HCT116 (cell line): ENCODE results near the gene EP300. TPM values are rescaled to one million over a fixed set of nuclear protein-coding genes. Genes with fewer than 3 reads are reported as not detected.

Source experiments
- ATAC-seq: fragments of 200-7000 bp; cut with Tn5 transposase; 2 replicates; pipeline ENCODE4 v1.9.1; 2020; ENCODE audit warnings: mild to moderate bottlenecking, moderate library complexity
- BruUV-seq: library from RNA; stranded (reverse); fragments of 400-500 nt; replicated peaks from 2 replicates; lab custom pipeline; 2021; lab: Mats Ljungman, UMichigan
- CTCF ChIA-PET: fragments of 300-600 bp; sonication (Branson Sonifier 250); formaldehyde crosslinking; loops from one replicate; lab custom pipeline; 2021; ENCODE audit warnings: antibody characterized with exemption; lab: Charles Lee
- POLR2A ChIA-PET: fragments of 300-600, 350-600 bp; sonication (Branson Sonifier 250); formaldehyde crosslinking; loops from one replicate; lab custom pipeline; 2021; ENCODE audit warnings: antibody characterized with exemption; lab: Charles Lee
- RAD21 ChIA-PET, 2 experiments: fragments of 300-600 bp; sonication (Branson Sonifier 250); formaldehyde crosslinking; loops; one replicate each; lab custom pipeline; 2023; ENCODE audit warnings: low total read pairs in 2 of 2; ENCODE audit not compliant: uncharacterized antibody in 2 of 2, unreplicated experiment in 2 of 2, low non-redundant PET in 1 of 2; lab: Charles Lee
- DNase-seq: peaks from one replicate; pipeline ENCODE4 v3.0.0-alpha.2; 2010; ENCODE audit warnings: low read depth, low spot score
- H2AFZ ChIP-seq: fragments of 200-600 bp; shearing (Covaris generic), sonication (generic); 2 replicates; pipeline ENCODE4 v1.6.1; 2017; ENCODE audit warnings: low read depth, mixed run types, mixed read lengths, antibody characterized with exemption, low read length; ENCODE audit not compliant: poor library complexity, severe bottlenecking
- H3K27ac ChIP-seq: 2 replicates; pipeline ENCODE4 v1.5.1; 2012; ENCODE audit warnings: low read depth, low read length
- H3K27me3 ChIP-seq: fragments of 200-600 bp; sonication (generic); 2 replicates; pipeline ENCODE4 v1.6.1; 2016; ENCODE audit warnings: mixed run types, low read length, mixed read lengths; ENCODE audit not compliant: insufficient read depth
- H3K36me3 ChIP-seq, 2 experiments: fragments of 200-500 bp in 1 of 2; fragments of 200-600 bp in 1 of 2; sonication (Bioruptor generic) in 1 of 2; sonication (generic) in 1 of 2; 2 replicates each; pipeline versions ENCODE4 v1.5.1 to v1.6.1; 2014 to 2016; ENCODE audit warnings: low read length in 2 of 2, inconsistent platforms in 1 of 2, mixed read lengths in 1 of 2, mixed run types in 1 of 2; ENCODE audit not compliant: insufficient read depth in 2 of 2, control insufficient read depth in 1 of 2
- H3K4me1 ChIP-seq, 2 experiments: fragments of 200-600 bp in 1 of 2; sonication (generic) in 1 of 2; 2 replicates each; pipeline versions ENCODE4 v1.5.1 to v1.6.1; 2012 to 2017; ENCODE audit warnings: low read length in 2 of 2, inconsistent platforms in 1 of 2, mild to moderate bottlenecking in 1 of 2, mixed read lengths in 1 of 2, mixed run types in 1 of 2, moderate library complexity in 1 of 2; ENCODE audit not compliant: insufficient read depth in 2 of 2, control insufficient read depth in 1 of 2
- H3K4me2 ChIP-seq: fragments of 200-600 bp; sonication (generic); 2 replicates; pipeline ENCODE4 v1.6.1; 2017; ENCODE audit warnings: mixed run types, low read length, mixed read lengths
- H3K4me3 ChIP-seq, 2 experiments: fragments of 200-600 bp in 1 of 2; sonication (generic) in 1 of 2; replicated peaks in 1 of 2; 2 replicates each; pipeline ENCODE4 v1.5.1; 2011 to 2016; ENCODE audit warnings: low read length in 2 of 2, control low read depth in 1 of 2, low read depth in 1 of 2, mild to moderate bottlenecking in 1 of 2, mixed read lengths in 1 of 2, mixed run types in 1 of 2
- H3K79me2 ChIP-seq: fragments of 200-600 bp; sonication (generic); 2 replicates; pipeline ENCODE4 v1.6.1; 2017; ENCODE audit warnings: mild to moderate bottlenecking, mixed run types, low read length, moderate library complexity, mixed read lengths; ENCODE audit not compliant: insufficient read depth
- H3K9ac ChIP-seq: fragments of 200-600 bp; sonication (generic); 2 replicates; pipeline ENCODE4 v1.6.1; 2016; ENCODE audit warnings: low read length, mixed read lengths
- H3K9me2 ChIP-seq: fragments of 200-600 bp; sonication (generic), shearing (Covaris generic); 2 replicates; pipeline ENCODE4 v1.6.1; 2017; ENCODE audit warnings: mixed run types, mild to moderate bottlenecking, moderate library complexity; ENCODE audit not compliant: insufficient read depth
- H3K9me3 ChIP-seq, 2 experiments: fragments of 200-500 bp in 1 of 2; fragments of 200-600 bp in 1 of 2; sonication (Bioruptor generic) in 1 of 2; sonication (generic) in 1 of 2; 2 replicates each; pipeline ENCODE4 v1.6.1; 2014 to 2017; ENCODE audit warnings: low read length in 2 of 2, mixed read lengths in 2 of 2, inconsistent platforms in 1 of 2, low read depth in 1 of 2, mild to moderate bottlenecking in 1 of 2, mixed run types in 1 of 2, moderate library complexity in 1 of 2; ENCODE audit not compliant: control insufficient read depth in 1 of 2, insufficient read depth in 1 of 2
- H4K20me1 ChIP-seq: fragments of 200-600 bp; sonication (generic), shearing (Covaris generic); 2 replicates; pipeline ENCODE4 v1.6.1; 2017; ENCODE audit warnings: mixed run types, mild to moderate bottlenecking, moderate library complexity; ENCODE audit not compliant: insufficient read depth
- ATF3 ChIP-seq: IDR thresholded peaks from 2 replicates; pipeline ENCODE4 v1.6.1; 2012
- CBX3 ChIP-seq: IDR thresholded peaks from 2 replicates; pipeline ENCODE4 v1.6.1; 2012; ENCODE audit warnings: low read depth
- CEBPB ChIP-seq: IDR thresholded peaks from 2 replicates; pipeline ENCODE4 v1.6.1; 2012; ENCODE audit warnings: low read depth
- CTCF ChIP-seq, 3 experiments: fragments of 200-600 bp in 1 of 3; sonication (generic) in 1 of 3; IDR thresholded peaks in 2 of 3; conservative IDR thresholded peaks in 1 of 3; 2 replicates each; pipeline ENCODE4 v1.5.1; 2012 to 2017; ENCODE audit warnings: low read depth in 2 of 3, low read length in 2 of 3, antibody characterized with exemption in 1 of 3, borderline replicate concordance in 1 of 3, control low read depth in 1 of 3, mild to moderate bottlenecking in 1 of 3, mixed read lengths in 1 of 3, mixed run types in 1 of 3, moderate library complexity in 1 of 3; ENCODE audit not compliant: insufficient read depth in 1 of 3
- EZH2 ChIP-seq: fragments of 200-600 bp; sonication (generic); IDR thresholded peaks from 2 replicates; pipeline ENCODE4 v1.6.1; 2017; ENCODE audit warnings: antibody characterized with exemption, mixed run types
- EZH2phosphoT487 ChIP-seq: fragments of 200-600 bp; IDR thresholded peaks from 2 replicates; pipeline ENCODE4 v1.6.1; 2018; ENCODE audit warnings: antibody characterized with exemption, borderline replicate concordance
- FOSL1 ChIP-seq: IDR thresholded peaks from 2 replicates; pipeline ENCODE4 v1.6.1; 2012; ENCODE audit warnings: low read depth
- JUND ChIP-seq: IDR thresholded peaks from 2 replicates; pipeline ENCODE4 v1.6.1; 2012
- MAX ChIP-seq: IDR thresholded peaks from 2 replicates; pipeline ENCODE4 v1.6.1; 2012
- POLR2A ChIP-seq: IDR thresholded peaks from 2 replicates; pipeline ENCODE4 v1.7.0; 2011; ENCODE audit warnings: borderline replicate concordance; ENCODE audit not compliant: insufficient read depth, insufficient read length; ENCODE audit errors: extremely low read depth
- POLR2AphosphoS5 ChIP-seq: IDR thresholded peaks from 2 replicates; pipeline ENCODE4 v1.6.1; 2011; ENCODE audit warnings: mild to moderate bottlenecking, low read depth, low read length, moderate library complexity
- RAD21 ChIP-seq: IDR thresholded peaks from 2 replicates; pipeline ENCODE4 v1.6.1; 2012; ENCODE audit warnings: low read depth, mild to moderate bottlenecking
- REST ChIP-seq: IDR thresholded peaks from 2 replicates; pipeline ENCODE4 v1.6.1; 2012; ENCODE audit warnings: low read depth
- SIN3A ChIP-seq: IDR thresholded peaks from 2 replicates; pipeline ENCODE4 v1.6.1; 2012; ENCODE audit warnings: low read depth
- SP1 ChIP-seq: IDR thresholded peaks from 2 replicates; pipeline ENCODE4 v1.6.1; 2012; ENCODE audit warnings: low read depth
- SRF ChIP-seq: IDR thresholded peaks from 2 replicates; pipeline ENCODE4 v1.6.1; 2012; ENCODE audit warnings: low read depth
- ZBTB33 ChIP-seq: IDR thresholded peaks from 2 replicates; pipeline ENCODE4 v1.6.1; 2011; ENCODE audit warnings: mild to moderate bottlenecking, low read length, moderate library complexity; ENCODE audit not compliant: insufficient replicate concordance; ENCODE audit errors: extremely low read depth
- ZFX ChIP-seq: fragments of 450-650 bp; IDR thresholded peaks from 2 replicates; pipeline ENCODE4 v1.6.1; 2017
- intact Hi-C: fragments of 100-400 bp; cut with micrococcal nuclease; formaldehyde crosslinking; loops from 2 replicates; pipeline ENCODE4 v1.10.0; 2022
- total RNA-seq: library from RNA; stranded (reverse); gene quantifications from one replicate; pipeline ENCODE4 v1.2.1, GENCODE V29; 2021; ENCODE audit not compliant: unreplicated experiment

EP300 gene
- total RNA-seq, 1 experiment from 2014 or later, result 38.8 TPM

- CTCF ChIA-PET, result no interaction called here
- Histone ChIP-seq H3K27ac (no peak overlapping the region), H3K4me3 (no peak overlapping the region), H3K36me3 (peaks cover 36 to 44% of the 10 kb centered on the region in 2 experiments), H4K20me1 (no peaks in the 10 kb centered on the region; the same call in 1 of the 2 replicates), H3K9ac (no peak overlapping the region), H2AFZ (no peak overlapping the region), H3K79me2 (no peaks in the 10 kb centered on the region; the same call in 1 of the 2 replicates), H3K27me3 (no peaks in the 10 kb centered on the region)
- RAD21 ChIA-PET, result no interaction called here
- POLR2A ChIA-PET, result no interaction called here
- intact Hi-C loops, result no loop called here
- no peak for ATAC-seq
- TF ChIP-seq CBX3 (no peak), ATF3 (no peak), REST (no peak), RAD21 (no peak), SIN3A (no peak), ZBTB33 (no peak), CEBPB (no peak), EZH2phosphoT487 (no peak), SRF (no peak), POLR2AphosphoS5 (no peak), ZFX (no peak), MAX (no peak), JUND (no peak), FOSL1 (no peak), POLR2A (no peak), CTCF (IDR thresholded peaks at IDR 0.05 in 2 of 3, conservative IDR thresholded peaks at IDR 0.05 in 1 of 3; ENCODE audit: borderline replicate concordance in 1 of 3, insufficient read depth in 1 of 3, low read depth in 2 of 3, low read length in 2 of 3) (no peak), SP1 (no peak), EZH2 (no peak)
- TF ChIP-seq, all 23 proteins: peak for 0
- BruUV-seq, result no TSS peak
- H3K4me2 ChIP-seq, result no peak overlapping the region
- H3K4me1 ChIP-seq, result peaks cover 0 to 12% of the 10 kb centered on the region in 2 experiments; a peak in 1 of 4 replicates
- H3K9me3 ChIP-seq, result no peaks in the 10 kb centered on the region
- H3K9me2 ChIP-seq, result no peaks in the 10 kb centered on the region
- DNase-seq, result no peak
These were observed 85.4 kb downstream of the EP300 start for GRCh38 chr22:41177622-41178424.
